ENCODE results near the gene CRTAC1. TPM values are rescaled to one million over a fixed set of nuclear protein-coding genes. Genes with fewer than 3 reads are reported as not detected.

Gene CRTAC1
- total RNA-seq, 1 experiment from 2014 or later: 0.20 TPM

GRCh38 chr10:98035599-98035998 lies 5.2 kb upstream of the CRTAC1 start:
- DNase-seq (ENCODE audit: low read depth, low spot score) (no peak), ATAC-seq (no peak)
- CTCF ChIA-PET: no interaction called here
- H3K9me3 ChIP-seq (ENCODE audit: control insufficient read depth in 1 of 2, insufficient read depth in 1 of 2, low read depth in 1 of 2, low read length in 2 of 2): no peaks in the 10 kb centered on the region
- H3K27ac ChIP-seq (ENCODE audit: low read depth, low read length): no peak overlapping the region
- POLR2A ChIA-PET: no interaction called here
- no peaks in the 10 kb centered on the region for H3K9me2 ChIP-seq (ENCODE audit: insufficient read depth)
- no peak overlapping the region for H3K4me3 ChIP-seq (replicated peaks in 1 of 2; ENCODE audit: low read depth in 1 of 2, low read length in 2 of 2)
- H3K4me2 ChIP-seq (ENCODE audit: low read length): no peak overlapping the region
- no TSS peak for BruUV-seq (replicated peaks)
- RAD21 ChIA-PET (ENCODE audit: low non-redundant PET in 1 of 2, low total read pairs in 2 of 2, uncharacterized antibody in 2 of 2, unreplicated experiment in 2 of 2): no interaction called here
- no peaks in the 10 kb centered on the region for H3K4me1 ChIP-seq (ENCODE audit: control insufficient read depth in 1 of 2, insufficient read depth in 2 of 2, low read length in 2 of 2)
- H3K79me2 ChIP-seq (ENCODE audit: insufficient read depth, low read length): no peaks in the 10 kb centered on the region
- TF ChIP-seq REST (IDR thresholded peaks at IDR 0.05; ENCODE audit: low read depth): peak; percentile 16; the same call in 1 of the 2 replicates
- no peak for TF ChIP-seq FOSL1 (IDR thresholded peaks at IDR 0.05; ENCODE audit: low read depth)
- TF ChIP-seq EGR1 (IDR thresholded peaks at IDR 0.05; ENCODE audit: low read depth): no peak
- intact Hi-C loops (cut with micrococcal nuclease): no loop called here
- no peaks in the 10 kb centered on the region for H3K36me3 ChIP-seq (ENCODE audit: control insufficient read depth in 1 of 2, insufficient read depth in 2 of 2, low read length in 2 of 2)
- H2AFZ ChIP-seq (ENCODE audit: low read depth, low read length, poor library complexity, severe bottlenecking): no peak overlapping the region
- H3K27me3 ChIP-seq (ENCODE audit: insufficient read depth, low read length): peaks cover 55% of the 10 kb centered on the region
- no peak overlapping the region for H3K9ac ChIP-seq (ENCODE audit: low read length)
- no peaks in the 10 kb centered on the region for H4K20me1 ChIP-seq (ENCODE audit: insufficient read depth)

- no peak overlapping the region for H2AFZ ChIP-seq (ENCODE audit: low read depth, low read length, poor library complexity, severe bottlenecking)
- DNase-seq (ENCODE audit: low read depth, low spot score) (no peak), ATAC-seq (no peak)
- no TSS peak for BruUV-seq (replicated peaks)
- no peak for TF ChIP-seq CEBPB (IDR thresholded peaks at IDR 0.05; ENCODE audit: low read depth)
- no peak for TF ChIP-seq POLR2A (IDR thresholded peaks at IDR 0.05; ENCODE audit: borderline replicate concordance, extremely low read depth, insufficient read depth, insufficient read length)
- TF ChIP-seq MAX (IDR thresholded peaks at IDR 0.05): no peak
- no peaks in the 10 kb centered on the region for H4K20me1 ChIP-seq (ENCODE audit: insufficient read depth)
- peaks cover 55% of the 10 kb centered on the region for H3K27me3 ChIP-seq (ENCODE audit: insufficient read depth, low read length)
- ChIA-PET POLR2A (no interaction called here), RAD21 (ENCODE audit: low non-redundant PET in 1 of 2, low total read pairs in 2 of 2, uncharacterized antibody in 2 of 2, unreplicated experiment in 2 of 2) (no interaction called here), CTCF (interaction anchor here (1.7 kb wide), 1 partner anchor 8 kb away, joined by 9 read pairs; no protein-coding TSS in a partner anchor)
- H3K36me3 ChIP-seq (ENCODE audit: control insufficient read depth in 1 of 2, insufficient read depth in 2 of 2, low read length in 2 of 2): no peaks in the 10 kb centered on the region
- H3K9me2 ChIP-seq (ENCODE audit: insufficient read depth): no peaks in the 10 kb centered on the region
- H3K4me3 ChIP-seq (replicated peaks in 1 of 2; ENCODE audit: low read depth in 1 of 2, low read length in 2 of 2): no peak overlapping the region
- intact Hi-C loops (cut with micrococcal nuclease): no loop called here
- no peak overlapping the region for H3K4me2 ChIP-seq (ENCODE audit: low read length)
- H3K27ac ChIP-seq (ENCODE audit: low read depth, low read length): no peak overlapping the region
- no peaks in the 10 kb centered on the region for H3K79me2 ChIP-seq (ENCODE audit: insufficient read depth, low read length)
- no peak overlapping the region for H3K9ac ChIP-seq (ENCODE audit: low read length)
- H3K4me1 ChIP-seq (ENCODE audit: control insufficient read depth in 1 of 2, insufficient read depth in 2 of 2, low read length in 2 of 2): no peaks in the 10 kb centered on the region
- H3K9me3 ChIP-seq (ENCODE audit: control insufficient read depth in 1 of 2, insufficient read depth in 1 of 2, low read depth in 1 of 2, low read length in 2 of 2): no peaks in the 10 kb centered on the region
Measured at GRCh38 chr10:98033515-98033914, 3.1 kb upstream of the CRTAC1 start.

Data from HCT116 (cell line).